Heart right ventricle (tissue), 16 donors: ENCODE data around the gene LMNTD1. TPM values are rescaled to one million over a fixed set of nuclear protein-coding genes. Genes with fewer than 3 reads are reported as not detected.
"Not testable (repeated sequence)": the region's sequence is repeated elsewhere in the genome, so short reads cannot be mapped to it uniquely, and the experiment has no call there.

Experiments
- ATAC-seq, 8 donors: fragments of 200-7000 bp; cut with Tn5 transposase; one replicate each; pipeline ENCODE4 v1.9.1; 2020; ENCODE audit warnings: mild to moderate bottlenecking in 8 of 8, moderate library complexity in 8 of 8, moderate number of reproducible peaks in 1 of 8
- DNase-seq, 2 donors: peaks; one replicate each; pipeline ENCODE4 v3.0.0-alpha.2; 2020
- H3K27ac ChIP-seq, 10 donors: fragments of 200-600 bp; sonication (generic) in 2 of 10; one replicate each; pipeline versions ENCODE4 v1.5.0 to v1.8.0; 2020 to 2022; ENCODE audit warnings: mild to moderate bottlenecking in 3 of 10
- H3K27me3 ChIP-seq, 7 donors: fragments of 200-600 bp; one replicate each; pipeline ENCODE4 v1.8.0; 2021 to 2022; ENCODE audit warnings: mild to moderate bottlenecking in 2 of 7
- H3K36me3 ChIP-seq, 9 donors: fragments of 200-600 bp; sonication (generic) in 1 of 9; one replicate each; pipeline versions ENCODE4 v1.5.0 to v1.8.0; 2020 to 2022; ENCODE audit warnings: mild to moderate bottlenecking in 2 of 9
- H3K4me1 ChIP-seq, 9 donors: fragments of 200-600 bp; sonication (generic) in 1 of 9; one replicate each; pipeline versions ENCODE4 v1.5.0 to v1.8.0; 2020 to 2022; ENCODE audit warnings: mild to moderate bottlenecking in 4 of 9
- H3K4me3 ChIP-seq, 10 donors: fragments of 200-600 bp; sonication (generic) in 2 of 10; one replicate each; pipeline versions ENCODE4 v1.5.0 to v1.8.0; 2020 to 2022; ENCODE audit warnings: mild to moderate bottlenecking in 7 of 10, moderate library complexity in 2 of 10
- H3K9me3 ChIP-seq, 11 donors: fragments of 200-600 bp in 10 of 11; sonication (generic) in 2 of 11; one replicate each; pipeline versions ENCODE4 v1.5.0 to v1.8.0; 2013 to 2022; ENCODE audit warnings: mild to moderate bottlenecking in 2 of 11, control low read depth in 1 of 11, moderate library complexity in 1 of 11
- WGBS, 2 donors: extraction: QIAGEN DNeasy Blood & Tissue Kit; methylation state at CpG; one replicate each; pipeline ENCODE4 v1.1.7; 2013; ENCODE audit warnings: inconsistent platforms in 1 of 2; 5-methylcytosine and 5-hydroxymethylcytosine counted together
- intact Hi-C, 10 donors: fragments of 100-400 bp; cut with DNase I; formaldehyde crosslinking; loops; one replicate each; pipeline versions ENCODE4 v1.11.1 to v1.14.2; 2022
- polyA plus RNA-seq, 2 donors: library from polyadenylated mRNA; stranded (reverse); fragments of 200-250 nt; gene quantifications; one replicate each; pipeline ENCODE4 v1.2.3, GENCODE V29; 2013
- total RNA-seq, 10 donors: library from RNA; stranded (reverse); fragmentation: NEBNext Ultra II Directional in 3 of 10; extraction: Animal tissue kit (Norgen Biotek cat#: 25700) in 3 of 10; gene quantifications; one replicate each; pipeline versions ENCODE4 v1.2.1 to v1.2.4, GENCODE V29; 2021 to 2023
- TF ChIP-seq, protein P1 (sequence below), 9 donors: fragments of 200-600 bp; sonication (generic) in 2 of 9; IDR thresholded peaks; one replicate each; pipeline versions ENCODE4 v1.5.0 to v1.8.0; 2021 to 2022; ENCODE audit warnings: antibody characterized with exemption in 9 of 9, mild to moderate bottlenecking in 5 of 9, moderate library complexity in 1 of 9
- donor health status: Arrhythmogenic right ventricular cardiomyopathy.
- donor health status: ischemic (EF 13 %, LVEDD 7.1; RV severe dilation, severe dysfunction).
- donor health status: healthy with polysubstance abuse.
- donor health status: DM: no; HTN: yes; CAD: no.
- donor health status: DM: no; HTN: no; CAD: no.
- donor health status: ischemic (EF 25% LVEDD 6.9; RV normal size, moderate dysfunction).
- donor health status: ischemic (EF 25% LVEDD 5.7; RV mildly dilated, moderate dysfunction).
- donor health status: healthy.
- donor health status: DM: yes; HTN: yes; CAD: no.
- donor health status: Ischemic cardiomyopathy.
- donor health status: ischemic (EF 35%, LVEDD 5.7; RV mildly dilated, moderate dysfunction).
- donor health status: nonischemic (EF 11% LVEDD 7.7; RV severe dilation, severe dysfunction).
- donor health status: DM: yes; HTN: yes; CAD: no.
- donor health status: PGD.
- donor health status: ischemic (EF 29% LVEDD 5.4; RV normal size, mild dysfunction).
- donor health status: nonischemic (EF 23%, LVEDD 6.1; RV moderate dilation, normal function).

LMNTD1 gene
- total and polyA plus RNA-seq, 12 donors, result not detected

DNA sequence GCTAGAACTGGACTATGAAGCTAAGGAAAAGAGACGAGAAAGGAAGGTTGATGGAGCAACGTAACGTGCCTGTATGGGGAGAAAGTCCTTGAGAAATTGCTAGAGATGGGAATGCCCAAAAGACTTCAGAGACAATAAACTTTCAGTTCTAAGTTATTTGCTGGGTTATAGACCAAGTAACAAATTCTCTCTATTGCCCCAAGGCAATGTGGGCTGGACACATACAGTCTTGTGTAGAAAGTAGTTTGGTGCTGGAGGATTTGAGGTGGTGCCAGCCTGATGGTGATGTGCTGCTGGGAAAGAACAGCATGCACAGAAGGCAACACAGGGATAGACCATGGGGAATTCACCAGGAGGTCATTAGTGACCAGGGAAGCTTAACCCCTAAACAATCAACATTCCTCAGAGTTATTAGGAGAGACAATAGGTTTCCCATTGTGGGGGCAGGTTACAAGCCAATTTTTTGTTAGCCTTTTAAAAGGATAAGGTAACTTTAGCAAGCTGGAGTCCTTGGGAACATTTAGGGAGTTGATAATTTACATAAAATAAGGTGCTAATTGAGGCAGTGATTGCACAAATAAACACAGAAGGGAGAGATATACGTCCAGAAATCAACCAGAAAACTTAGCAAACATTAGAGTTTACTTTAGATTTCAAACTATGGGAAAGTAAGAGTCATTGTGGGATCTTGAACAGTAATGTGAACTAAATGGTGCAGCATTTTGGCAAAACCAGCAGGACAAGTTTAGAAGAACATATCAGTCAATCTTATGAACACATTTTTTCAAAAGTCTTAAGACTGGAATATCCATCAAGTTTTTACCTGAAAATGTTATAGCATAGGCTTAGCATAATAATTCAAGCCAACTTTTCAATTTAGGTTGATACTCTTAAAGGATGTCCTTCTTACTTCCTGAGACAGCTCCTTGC, 61.4 kb downstream of the LMNTD1 start:
- ATAC-seq (no peak), DNase-seq (no peak)
- TF ChIP-seq, protein P1, sequence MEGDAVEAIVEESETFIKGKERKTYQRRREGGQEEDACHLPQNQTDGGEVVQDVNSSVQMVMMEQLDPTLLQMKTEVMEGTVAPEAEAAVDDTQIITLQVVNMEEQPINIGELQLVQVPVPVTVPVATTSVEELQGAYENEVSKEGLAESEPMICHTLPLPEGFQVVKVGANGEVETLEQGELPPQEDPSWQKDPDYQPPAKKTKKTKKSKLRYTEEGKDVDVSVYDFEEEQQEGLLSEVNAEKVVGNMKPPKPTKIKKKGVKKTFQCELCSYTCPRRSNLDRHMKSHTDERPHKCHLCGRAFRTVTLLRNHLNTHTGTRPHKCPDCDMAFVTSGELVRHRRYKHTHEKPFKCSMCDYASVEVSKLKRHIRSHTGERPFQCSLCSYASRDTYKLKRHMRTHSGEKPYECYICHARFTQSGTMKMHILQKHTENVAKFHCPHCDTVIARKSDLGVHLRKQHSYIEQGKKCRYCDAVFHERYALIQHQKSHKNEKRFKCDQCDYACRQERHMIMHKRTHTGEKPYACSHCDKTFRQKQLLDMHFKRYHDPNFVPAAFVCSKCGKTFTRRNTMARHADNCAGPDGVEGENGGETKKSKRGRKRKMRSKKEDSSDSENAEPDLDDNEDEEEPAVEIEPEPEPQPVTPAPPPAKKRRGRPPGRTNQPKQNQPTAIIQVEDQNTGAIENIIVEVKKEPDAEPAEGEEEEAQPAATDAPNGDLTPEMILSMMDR (IDR thresholded peaks at IDR 0.05), result no peak
- intact Hi-C loops, result no loop called here
- Histone ChIP-seq H3K27me3 (no peaks in the 10 kb centered on the region), H3K4me3 (no peak overlapping the region), H3K4me1 (no peaks in the 10 kb centered on the region), H3K27ac (no peak overlapping the region), H3K9me3 (no peaks in the 10 kb centered on the region), H3K36me3 (no peaks in the 10 kb centered on the region)
- 60 to 76% methylated on average over 4 of the region's 4 CpGs for whole genome bisulfite sequencing, 2 donors

DNA sequence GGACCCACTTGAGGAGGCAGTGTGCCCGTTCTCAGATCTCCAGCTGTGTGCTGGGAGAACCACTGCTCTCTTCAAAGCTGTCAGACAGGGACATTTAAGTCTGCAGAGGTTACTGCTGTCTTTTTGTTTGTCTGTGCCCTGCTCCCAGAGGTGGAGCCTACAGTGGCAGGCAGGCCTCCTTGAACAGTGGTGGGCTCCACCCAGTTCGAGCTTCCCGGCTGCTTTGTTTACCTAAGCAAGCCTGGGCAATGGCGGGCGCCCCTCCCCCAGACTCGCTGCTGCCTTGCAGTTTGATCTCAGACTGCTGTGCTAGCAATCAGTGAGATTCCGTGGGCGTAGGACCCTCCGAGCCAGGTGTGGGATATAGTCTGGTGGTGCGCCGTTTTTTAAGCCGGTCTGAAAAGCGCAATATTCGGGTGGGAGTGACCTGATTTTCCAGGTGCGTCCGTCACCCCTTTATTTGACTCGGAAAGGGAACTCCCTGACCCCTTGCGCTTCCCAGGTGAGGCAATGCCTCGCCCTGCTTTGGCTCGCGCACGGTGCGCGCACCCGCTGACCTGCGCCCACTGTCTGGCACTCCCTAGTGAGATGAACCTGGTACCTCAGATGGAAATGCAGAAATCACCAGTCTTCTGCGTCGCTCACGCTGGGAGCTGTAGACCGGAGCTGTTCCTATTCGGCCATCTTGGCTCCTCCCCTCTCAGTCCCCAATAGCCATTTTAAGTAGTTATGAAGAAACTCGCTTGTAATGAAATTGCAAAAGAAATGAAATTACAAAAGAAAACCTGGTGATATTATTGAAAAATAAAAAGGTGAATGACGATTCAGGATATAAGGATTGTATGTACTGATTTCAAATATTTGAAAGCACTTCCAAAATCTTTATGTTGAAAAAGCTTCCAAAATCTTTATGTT, 63.9 kb downstream of the LMNTD1 start:
- ATAC-seq, H3K4me1 ChIP-seq, intact Hi-C loops, DNase-seq, H3K27ac ChIP-seq, H3K36me3 ChIP-seq, H3K9me3 ChIP-seq, H3K27me3 ChIP-seq, H3K4me3 ChIP-seq: not testable (repeated sequence)
- WGBS, 2 donors, result 84 to 86% methylated on average over 31 to 33 of the region's 33 CpGs

DNA sequence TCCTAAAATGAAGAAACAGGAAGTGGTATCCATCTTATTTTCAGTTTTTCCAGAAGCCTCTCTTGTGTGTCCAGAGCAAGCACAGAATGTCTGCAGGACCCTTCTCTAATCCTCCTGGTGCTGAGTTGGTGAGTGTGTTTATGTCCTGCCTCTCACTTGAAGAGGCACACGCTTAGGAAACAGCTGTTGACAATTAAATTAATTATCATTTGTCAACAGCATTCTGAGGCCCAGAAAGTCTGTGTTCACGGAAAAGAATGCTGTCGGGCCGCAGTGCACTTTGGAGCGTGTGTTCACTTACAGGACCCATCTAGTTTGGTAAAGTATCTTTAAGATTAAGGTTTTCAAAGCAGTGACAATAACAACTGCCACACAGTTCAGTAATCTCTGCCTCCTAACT, 70.5 kb downstream of the LMNTD1 start:
- H3K4me1 ChIP-seq, result no peaks in the 10 kb centered on the region
- TF ChIP-seq, protein P1 (IDR thresholded peaks at IDR 0.05), result no peak
- 33 to 47% methylated on average over 5 of the region's 5 CpGs for WGBS, 2 donors

DNA sequence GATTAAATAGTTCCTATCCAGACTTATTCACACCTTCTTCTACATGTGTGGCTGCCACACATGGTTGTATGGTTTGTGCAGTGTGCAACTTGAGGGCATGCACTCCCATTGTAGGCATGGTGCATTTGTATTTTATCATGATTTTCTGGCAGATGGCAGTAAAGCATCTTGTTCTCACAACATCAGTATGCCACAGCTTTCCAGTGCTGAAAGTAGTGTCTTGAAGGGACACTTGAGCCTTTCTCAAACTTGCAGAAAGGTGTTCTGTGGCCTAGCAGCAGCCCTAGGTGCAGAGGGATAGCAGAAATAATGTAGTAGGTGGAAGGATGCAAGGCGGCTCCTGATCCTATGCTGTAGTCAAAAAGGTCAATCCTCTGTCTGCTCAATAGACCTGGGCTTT, 72.9 kb downstream of the LMNTD1 start:
- H3K36me3 ChIP-seq, result no peaks in the 10 kb centered on the region
- no peak overlapping the region for H3K27ac ChIP-seq
- intact Hi-C loops, result no loop called here
- ATAC-seq (no peak), DNase-seq (no peak)
- TF ChIP-seq, protein P1 (IDR thresholded peaks at IDR 0.05), result no peak
- H3K4me1 ChIP-seq, result no peaks in the 10 kb centered on the region
- H3K9me3 ChIP-seq, result no peaks in the 10 kb centered on the region
- H3K27me3 ChIP-seq, result no peaks in the 10 kb centered on the region
- 92 to 96% methylated on average over 1 of the region's 1 CpG for WGBS, 2 donors
- no peak overlapping the region for H3K4me3 ChIP-seq

More for the DNA sequence above, 70.5 kb downstream of the LMNTD1 start:
- Histone ChIP-seq H3K27me3 (no peaks in the 10 kb centered on the region), H3K27ac (no peak overlapping the region), H3K4me3 (no peak overlapping the region), H3K36me3 (no peaks in the 10 kb centered on the region), H3K9me3 (no peaks in the 10 kb centered on the region)
- no peak for ATAC-seq
- DNase-seq, result no peak
- intact Hi-C loops, result no loop called here
